Fibroblast of lung (primary cell): ENCODE results near the gene EPHB2. TPM values are rescaled to one million over a fixed set of nuclear protein-coding genes. Genes with fewer than 3 reads are reported as not detected.

Source experiments
- DNase-seq, 2 donors: peaks; one replicate each; pipeline versions ENCODE4 v3.0.0 to v3.0.0-alpha.2; 2010; ENCODE audit warnings: low read depth in 2 of 2
- H2AFZ ChIP-seq: 2 replicates; pipeline ENCODE4 v1.5.1; 2012; ENCODE audit warnings: low read length, control low read depth, inconsistent platforms
- H3K27ac ChIP-seq: 2 replicates; pipeline ENCODE4 v1.5.1; 2011; ENCODE audit warnings: low read length, control low read depth; ENCODE audit not compliant: insufficient read depth
- H3K27me3 ChIP-seq: 2 replicates; pipeline ENCODE4 v1.5.1; 2011; ENCODE audit warnings: mild to moderate bottlenecking, low read length; ENCODE audit not compliant: control insufficient read depth, insufficient read depth
- H3K36me3 ChIP-seq: 2 replicates; pipeline ENCODE4 v1.5.1; 2011; ENCODE audit warnings: low read length; ENCODE audit not compliant: control insufficient read depth, insufficient read depth
- H3K4me1 ChIP-seq: 2 replicates; pipeline ENCODE4 v1.5.1; 2011; ENCODE audit warnings: low read length; ENCODE audit not compliant: control insufficient read depth, insufficient read depth; ENCODE audit errors: extremely low read depth
- H3K4me2 ChIP-seq: 2 replicates; pipeline ENCODE4 v1.5.1; 2011; ENCODE audit warnings: low read length, control low read depth; ENCODE audit not compliant: insufficient read depth; ENCODE audit errors: extremely low read depth
- H3K4me3 ChIP-seq, 4 experiments: fragments of 200-600 bp in 1 of 4; sonication (generic) in 1 of 4; replicated peaks in 1 of 4; 2 replicates each; pipeline ENCODE4 v1.5.1; 2011 to 2016; ENCODE audit warnings: low read length in 4 of 4, low read depth in 3 of 4, mild to moderate bottlenecking in 3 of 4, control low read depth in 2 of 4, inconsistent platforms in 1 of 4, mixed read lengths in 1 of 4; ENCODE audit not compliant: insufficient read depth in 1 of 4; ENCODE audit errors: control extremely low read depth in 1 of 4
- H3K79me2 ChIP-seq: 2 replicates; pipeline ENCODE4 v1.5.1; 2012; ENCODE audit warnings: mild to moderate bottlenecking, low read length, inconsistent platforms; ENCODE audit not compliant: control insufficient read depth, insufficient read depth
- H3K9ac ChIP-seq: 2 replicates; pipeline ENCODE4 v1.5.1; 2011; ENCODE audit warnings: mild to moderate bottlenecking, low read length, control low read depth; ENCODE audit not compliant: insufficient read depth
- H3K9me3 ChIP-seq: 2 replicates; pipeline ENCODE4 v1.5.1; 2012; ENCODE audit warnings: low read depth, low read length; ENCODE audit not compliant: control insufficient read depth, insufficient read depth
- H4K20me1 ChIP-seq: 2 replicates; pipeline ENCODE4 v1.5.1; 2011; ENCODE audit warnings: low read length; ENCODE audit not compliant: control insufficient read depth, insufficient read depth; ENCODE audit errors: extremely low read depth
- CTCF ChIP-seq, 2 donors: IDR thresholded peaks in 1 of 2; conservative IDR thresholded peaks in 1 of 2; 1 replicate in 1 of 2; 2 replicates in 1 of 2; pipeline ENCODE4 v1.5.1; 2011 to 2012; ENCODE audit warnings: low read length in 2 of 2, control low read depth in 1 of 2, inconsistent platforms in 1 of 2, low read depth in 1 of 2, mild to moderate bottlenecking in 1 of 2
- EZH2 ChIP-seq: IDR thresholded peaks from 2 replicates; pipeline ENCODE4 v1.5.1; 2012; ENCODE audit warnings: low read length, control low read depth, mild to moderate bottlenecking; ENCODE audit errors: missing control alignments
- polyA plus RNA-seq, 2 donors: library from polyadenylated mRNA; depleted of rRNA in 1 of 2; stranded (reverse) in 1 of 2; unstranded in 1 of 2; fragments of >200 nt; gene quantifications; 2 replicates each; pipeline ENCODE4 v1.2.1, GENCODE V29; 2011 to 2012; ENCODE audit warnings: missing spikeins in 1 of 2
- total RNA-seq: library from RNA; depleted of rRNA; stranded (reverse); fragments of >200 nt; gene quantifications from 2 replicates; pipeline ENCODE4 v1.2.1, GENCODE V29; 2014

Gene EPHB2
- total and polyA plus RNA-seq, 2 donors (not counting 1 experiment from before 2014, with no cell fraction given), result 4.1 to 11.2 TPM

GRCh38 chr1:22773981-22774832, 63.6 kb downstream of the EPHB2 start:
- H3K27me3 ChIP-seq, result no peaks in the 10 kb centered on the region
- no peak overlapping the region for H3K4me3 ChIP-seq
- H3K36me3 ChIP-seq, result no peaks in the 10 kb centered on the region
- TF ChIP-seq EZH2, result no peak
- TF ChIP-seq CTCF (conservative IDR thresholded peaks at IDR 0.05 in 1 of 2, IDR thresholded peaks at IDR 0.05 in 1 of 2; ENCODE audit: low read depth in 1 of 2, low read length in 2 of 2), result no peak
- no peaks in the 10 kb centered on the region for H4K20me1 ChIP-seq
- no peak overlapping the region for H3K9ac ChIP-seq
- no peak overlapping the region for H3K27ac ChIP-seq
- no peaks in the 10 kb centered on the region for H3K9me3 ChIP-seq
- peaks cover 15% of the 10 kb centered on the region for H3K4me1 ChIP-seq
- no peaks in the 10 kb centered on the region for H3K79me2 ChIP-seq
- peak; percentile 74 to 82 for DNase-seq
- H2AFZ ChIP-seq, result no peak overlapping the region
- H3K4me2 ChIP-seq, result peak overlapping the region; percentile 51

GRCh38 chr1:22774833-22775182, 64.2 kb downstream of the EPHB2 start:
- Histone ChIP-seq H3K36me3 (no peaks in the 10 kb centered on the region), H3K9me3 (no peaks in the 10 kb centered on the region), H2AFZ (no peak overlapping the region), H3K9ac (no peak overlapping the region), H3K4me1 (peaks cover 15% of the 10 kb centered on the region), H3K27ac (no peak overlapping the region), H4K20me1 (no peaks in the 10 kb centered on the region), H3K79me2 (no peaks in the 10 kb centered on the region), H3K4me3 (no peak overlapping the region), H3K27me3 (no peaks in the 10 kb centered on the region), H3K4me2 (no peak overlapping the region)
- no peak for DNase-seq
- TF ChIP-seq CTCF (conservative IDR thresholded peaks at IDR 0.05 in 1 of 2, IDR thresholded peaks at IDR 0.05 in 1 of 2; ENCODE audit: low read depth in 1 of 2, low read length in 2 of 2) (no peak), EZH2 (no peak)

GRCh38 chr1:22775478-22775877, 64.8 kb downstream of the EPHB2 start:
- Histone ChIP-seq H3K4me3 (no peak overlapping the region), H2AFZ (no peak overlapping the region), H4K20me1 (no peaks in the 10 kb centered on the region), H3K4me1 (peaks cover 15% of the 10 kb centered on the region), H3K36me3 (no peaks in the 10 kb centered on the region), H3K27me3 (no peaks in the 10 kb centered on the region), H3K27ac (no peak overlapping the region), H3K9me3 (no peaks in the 10 kb centered on the region), H3K4me2 (no peak overlapping the region), H3K79me2 (no peaks in the 10 kb centered on the region), H3K9ac (no peak overlapping the region)
- no peak for DNase-seq
- TF ChIP-seq CTCF (conservative IDR thresholded peaks at IDR 0.05 in 1 of 2, IDR thresholded peaks at IDR 0.05 in 1 of 2; ENCODE audit: low read depth in 1 of 2, low read length in 2 of 2), result no peak
- TF ChIP-seq EZH2, result no peak
